Measurements from ENCODE around the gene NEB. TPM values are rescaled to one million over a fixed set of nuclear protein-coding genes. Genes with fewer than 3 reads are reported as not detected.

NEB gene
- total RNA-seq: 0.12 and 0.39 TPM in 2 replicates

GRCh38 chr2:151733771-151734672 lies at the start of gene NEB:
TSS of gene NEB (minus strand) at chr2:151734476. CDS start at chr2:151733156, 1,320 bp downstream.

Other genes with a start within 250 kb of the NEB start
- gene ARL5A, start 93.9 kb upstream of the NEB start, total RNA-seq: 36.4 and 47.7 TPM in 2 replicates